GM12878 (cell line): ENCODE results near the gene S100P. TPM values are rescaled to one million over a fixed set of nuclear protein-coding genes. Genes with fewer than 3 reads are reported as not detected.

Source experiments
- ETV6 ChIP-seq, 2 experiments: fragments of 450-650 bp in 1 of 2; IDR thresholded peaks in 1 of 2; conservative IDR thresholded peaks in 1 of 2; 2 replicates each; pipeline ENCODE4 v1.6.1; 2014; ENCODE audit warnings: antibody characterized with exemption in 1 of 2, borderline replicate concordance in 1 of 2, low read depth in 1 of 2, mild to moderate bottlenecking in 1 of 2, moderate library complexity in 1 of 2
- SRF ChIP-seq, 2 experiments: IDR thresholded peaks; 2 replicates each; pipeline ENCODE4 v1.6.1; 2011; ENCODE audit warnings: low read depth in 2 of 2, low read length in 2 of 2, mild to moderate bottlenecking in 1 of 2, moderate library complexity in 1 of 2
- ZNF274 ChIP-seq: IDR thresholded peaks from one replicate; pipeline ENCODE4 v1.8.0; 2011; ENCODE audit not compliant: insufficient read length, insufficient read depth
- polyA plus RNA-seq, 11 experiments: library from polyadenylated mRNA; depleted of rRNA in 4 of 11; unstranded in 6 of 11; stranded (reverse) in 5 of 11; fragments of >200 nt; fragmentation: Nextera tagmentation in 4 of 11; fragmentation: Illumina TruSeq in 1 of 11; extraction: Ambion mirVana in 4 of 11; extraction: Trizol in 1 of 11; gene quantifications; 1 replicate in 1 of 11; 2 replicates in 10 of 11; pipeline versions ENCODE4 v1.2.1 to v1.2.3, GENCODE V29; 2011 to 2016; ENCODE audit warnings: inconsistent platforms in 2 of 11, missing spikeins in 2 of 11, low read depth in 1 of 11
- total RNA-seq, 4 experiments: library from RNA; depleted of rRNA in 3 of 4; stranded (reverse); fragments of >200 nt in 3 of 4; fragmentation: Illumina TruSeq in 1 of 4; extraction: Trizol in 1 of 4; gene quantifications; 2 replicates each; pipeline versions ENCODE4 v1.2.1 to v1.2.3, GENCODE V29; 2013 to 2021
- TF ChIP-seq, protein P1 (sequence below): fragments of 450-650 bp; formaldehyde crosslinking; IDR thresholded peaks from 2 replicates; pipeline ENCODE4 v1.4.0; 2020; ENCODE audit warnings: mild to moderate bottlenecking, moderate library complexity
- TF ChIP-seq, protein P2 (sequence below): fragments of 450-650 bp; IDR thresholded peaks from 2 replicates; pipeline ENCODE4 v1.6.1; 2018; ENCODE audit warnings: mild to moderate bottlenecking, low read depth, moderate library complexity; ENCODE audit not compliant: partially characterized antibody

The S100P gene
- total and polyA plus RNA-seq, 10 of the 15 experiments (the other 5 are each of a cell fraction or from before 2014, with no cell fraction given) = 0.90 TPM; not detected in 9

GRCh38 chr4:6660430-6660829, 33.2 kb upstream of the S100P start (continued):
- TF ChIP-seq, protein P1, sequence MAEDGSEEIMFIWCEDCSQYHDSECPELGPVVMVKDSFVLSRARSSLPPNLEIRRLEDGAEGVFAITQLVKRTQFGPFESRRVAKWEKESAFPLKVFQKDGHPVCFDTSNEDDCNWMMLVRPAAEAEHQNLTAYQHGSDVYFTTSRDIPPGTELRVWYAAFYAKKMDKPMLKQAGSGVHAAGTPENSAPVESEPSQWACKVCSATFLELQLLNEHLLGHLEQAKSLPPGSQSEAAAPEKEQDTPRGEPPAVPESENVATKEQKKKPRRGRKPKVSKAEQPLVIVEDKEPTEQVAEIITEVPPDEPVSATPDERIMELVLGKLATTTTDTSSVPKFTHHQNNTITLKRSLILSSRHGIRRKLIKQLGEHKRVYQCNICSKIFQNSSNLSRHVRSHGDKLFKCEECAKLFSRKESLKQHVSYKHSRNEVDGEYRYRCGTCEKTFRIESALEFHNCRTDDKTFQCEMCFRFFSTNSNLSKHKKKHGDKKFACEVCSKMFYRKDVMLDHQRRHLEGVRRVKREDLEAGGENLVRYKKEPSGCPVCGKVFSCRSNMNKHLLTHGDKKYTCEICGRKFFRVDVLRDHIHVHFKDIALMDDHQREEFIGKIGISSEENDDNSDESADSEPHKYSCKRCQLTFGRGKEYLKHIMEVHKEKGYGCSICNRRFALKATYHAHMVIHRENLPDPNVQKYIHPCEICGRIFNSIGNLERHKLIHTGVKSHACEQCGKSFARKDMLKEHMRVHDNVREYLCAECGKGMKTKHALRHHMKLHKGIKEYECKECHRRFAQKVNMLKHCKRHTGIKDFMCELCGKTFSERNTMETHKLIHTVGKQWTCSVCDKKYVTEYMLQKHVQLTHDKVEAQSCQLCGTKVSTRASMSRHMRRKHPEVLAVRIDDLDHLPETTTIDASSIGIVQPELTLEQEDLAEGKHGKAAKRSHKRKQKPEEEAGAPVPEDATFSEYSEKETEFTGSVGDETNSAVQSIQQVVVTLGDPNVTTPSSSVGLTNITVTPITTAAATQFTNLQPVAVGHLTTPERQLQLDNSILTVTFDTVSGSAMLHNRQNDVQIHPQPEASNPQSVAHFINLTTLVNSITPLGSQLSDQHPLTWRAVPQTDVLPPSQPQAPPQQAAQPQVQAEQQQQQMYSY (CRISPR knock-in tag) = no peak
- TF ChIP-seq, protein P2, sequence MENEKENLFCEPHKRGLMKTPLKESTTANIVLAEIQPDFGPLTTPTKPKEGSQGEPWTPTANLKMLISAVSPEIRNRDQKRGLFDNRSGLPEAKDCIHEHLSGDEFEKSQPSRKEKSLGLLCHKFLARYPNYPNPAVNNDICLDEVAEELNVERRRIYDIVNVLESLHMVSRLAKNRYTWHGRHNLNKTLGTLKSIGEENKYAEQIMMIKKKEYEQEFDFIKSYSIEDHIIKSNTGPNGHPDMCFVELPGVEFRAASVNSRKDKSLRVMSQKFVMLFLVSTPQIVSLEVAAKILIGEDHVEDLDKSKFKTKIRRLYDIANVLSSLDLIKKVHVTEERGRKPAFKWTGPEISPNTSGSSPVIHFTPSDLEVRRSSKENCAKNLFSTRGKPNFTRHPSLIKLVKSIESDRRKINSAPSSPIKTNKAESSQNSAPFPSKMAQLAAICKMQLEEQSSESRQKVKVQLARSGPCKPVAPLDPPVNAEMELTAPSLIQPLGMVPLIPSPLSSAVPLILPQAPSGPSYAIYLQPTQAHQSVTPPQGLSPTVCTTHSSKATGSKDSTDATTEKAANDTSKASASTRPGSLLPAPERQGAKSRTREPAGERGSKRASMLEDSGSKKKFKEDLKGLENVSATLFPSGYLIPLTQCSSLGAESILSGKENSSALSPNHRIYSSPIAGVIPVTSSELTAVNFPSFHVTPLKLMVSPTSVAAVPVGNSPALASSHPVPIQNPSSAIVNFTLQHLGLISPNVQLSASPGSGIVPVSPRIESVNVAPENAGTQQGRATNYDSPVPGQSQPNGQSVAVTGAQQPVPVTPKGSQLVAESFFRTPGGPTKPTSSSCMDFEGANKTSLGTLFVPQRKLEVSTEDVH = no peak
- TF ChIP-seq ETV6 (conservative IDR thresholded peaks at IDR 0.05 in 1 of 2, IDR thresholded peaks at IDR 0.05 in 1 of 2; ENCODE audit: borderline replicate concordance in 1 of 2, low read depth in 1 of 2) (no peak), ZNF274 (no peak), SRF (IDR thresholded peaks at IDR 0.05; ENCODE audit: low read depth in 2 of 2, low read length in 2 of 2) (no peak)
